Stimulated activated CD8-positive, alpha-beta memory T cell treated with anti-CD3 and anti-CD28 coated beads, Interleukin-12 subunit alpha, Interleukin-12 subunit beta, amount 100 ng/mL, for 24 hours (primary cell): Measurements from ENCODE around the gene PRR11.
"Not testable (repeated sequence)": the region's sequence is repeated elsewhere in the genome, so short reads cannot be mapped to it uniquely, and the experiment has no call there.

ENCODE experiments used
- DNase-seq: peaks from one replicate; pipeline ENCODE4 v3.0.0-alpha.2; 2020; ENCODE audit errors: extremely low read depth

Gene PRR11

GRCh38 chr17:59219992-59220327 lies 64.4 kb downstream of the PRR11 start:
- no peak for DNase-seq

GRCh38 chr17:59220328-59221158 lies 65.0 kb downstream of the PRR11 start, which contains the start of gene GDPD1:
GDPD1 (plus strand) TSS chr17:59220511; CDS start chr17:59220610, 99 bp downstream.
- peak; percentile 95 for DNase-seq

GRCh38 chr17:59221159-59221847 lies 65.8 kb downstream of the PRR11 start:
- DNase-seq: no peak

GRCh38 chr17:59223813-59224212 lies 68.3 kb downstream of the PRR11 start:
- no peak for DNase-seq

GRCh38 chr17:59228588-59228987 lies 73.0 kb downstream of the PRR11 start:
- DNase-seq: not testable (repeated sequence)

- no peak for DNase-seq
These were observed 75.2 kb downstream of the PRR11 start for GRCh38 chr17:59230764-59231163.

- no peak for DNase-seq
These were observed 79.1 kb downstream of the PRR11 start for GRCh38 chr17:59234631-59235030.

- no peak for DNase-seq
These were observed 83.4 kb downstream of the PRR11 start for GRCh38 chr17:59238906-59239305.

GRCh38 chr17:59244081-59244480 lies 88.5 kb downstream of the PRR11 start:
- no peak for DNase-seq
